HepG2 (cell line): ENCODE measurements around the gene HCFC2. TPM values are rescaled to one million over a fixed set of nuclear protein-coding genes. Genes with fewer than 3 reads are reported as not detected.

Experiments used
- AGO1 ChIP-seq: fragments of 200-400 bp; formaldehyde crosslinking; IDR thresholded peaks from 2 replicates; pipeline ENCODE4 v1.6.1; 2017; ENCODE audit warnings: mild to moderate bottlenecking, low read depth, low read length, moderate library complexity; ENCODE audit not compliant: poor library complexity, severe bottlenecking
- CBX2 ChIP-seq, 2 experiments: fragments of 200-600 bp in 1 of 2; sonication (generic); formaldehyde crosslinking in 1 of 2; IDR thresholded peaks; 2 replicates each; pipeline versions ENCODE4 v1.7.0 to v1.8.1; 2018 to 2022; ENCODE audit warnings: low read depth in 2 of 2, low read length in 1 of 2, mild to moderate bottlenecking in 1 of 2, missing genetic modification reagents in 1 of 2
- HMG20B ChIP-seq: conservative IDR thresholded peaks from 2 replicates; pipeline ENCODE4 v1.6.1; 2016; ENCODE audit warnings: missing genetic modification reagents, missing compliant biosample characterization
- MAFK ChIP-seq, 2 experiments: IDR thresholded peaks in 1 of 2; conservative IDR thresholded peaks in 1 of 2; 2 replicates each; pipeline ENCODE4 v1.6.1; 2011; ENCODE audit warnings: improper control_type of control experiment in 2 of 2, low read length in 2 of 2
- MEF2D ChIP-seq: sonication (generic); formaldehyde crosslinking; IDR thresholded peaks from 2 replicates; pipeline ENCODE4 v1.5.1; 2020; ENCODE audit warnings: mild to moderate bottlenecking, missing genetic modification reagents
- NFE2 ChIP-seq: sonication (generic); formaldehyde crosslinking; IDR thresholded peaks from 2 replicates; pipeline ENCODE4 v1.4.0; 2020; ENCODE audit warnings: missing genetic modification reagents
- NFRKB ChIP-seq: fragments of 450-650 bp; IDR thresholded peaks from 2 replicates; pipeline ENCODE4 v1.6.1; 2017
- SAFB2 ChIP-seq: sonication (generic); formaldehyde crosslinking; IDR thresholded peaks from 2 replicates; pipeline ENCODE4 v1.5.1; 2020; ENCODE audit warnings: missing genetic modification reagents, low read depth, mild to moderate bottlenecking, borderline replicate concordance
- SP1 ChIP-seq, 2 experiments: fragments of 450-650 bp in 1 of 2; sonication (generic) in 1 of 2; formaldehyde crosslinking in 1 of 2; IDR thresholded peaks; 2 replicates each; pipeline versions ENCODE4 v1.4.0 to v1.6.1; 2016 to 2020; ENCODE audit warnings: missing genetic modification reagents in 1 of 2
- TRIM24 ChIP-seq: sonication (generic); formaldehyde crosslinking; IDR thresholded peaks from 2 replicates; pipeline ENCODE4 v1.8.0; 2022; ENCODE audit warnings: mild to moderate bottlenecking, missing genetic modification reagents
- ZNF17 ChIP-seq: sonication (generic); formaldehyde crosslinking; IDR thresholded peaks from 2 replicates; pipeline ENCODE4 v1.5.0; 2020; ENCODE audit warnings: mild to moderate bottlenecking, missing genetic modification reagents
- ZNF850 ChIP-seq: sonication (generic); formaldehyde crosslinking; conservative IDR thresholded peaks from 2 replicates; pipeline ENCODE4 v1.9.0; 2021; ENCODE audit warnings: mild to moderate bottlenecking, missing genetic modification reagents
- polyA plus RNA-seq, 8 experiments: library from polyadenylated mRNA; depleted of rRNA in 3 of 8; stranded (reverse) in 7 of 8; unstranded in 1 of 8; fragments of >200 nt; fragmentation: Illumina TruSeq in 4 of 8; extraction: Trizol in 4 of 8; gene quantifications; 2 replicates each; pipeline versions ENCODE4 v1.2.1 to v1.2.3, GENCODE V29; 2011 to 2016; ENCODE audit warnings: low read depth in 4 of 8, missing spikeins in 1 of 8, mixed read lengths in 1 of 8; ENCODE audit not compliant: insufficient read depth in 1 of 8
- total RNA-seq, 5 experiments: library from RNA; depleted of rRNA; stranded (reverse); fragments of >200 nt; fragmentation: Illumina TruSeq; extraction: Trizol; gene quantifications; 2 replicates each; pipeline ENCODE4 v1.2.3, GENCODE V29; 2016; ENCODE audit warnings: low read depth in 1 of 5
- TF ChIP-seq, protein P1 (sequence below): sonication (generic); formaldehyde crosslinking; IDR thresholded peaks from 2 replicates; pipeline ENCODE4 v1.5.1; 2020; ENCODE audit warnings: mild to moderate bottlenecking, missing genetic modification reagents, borderline replicate concordance
- TF ChIP-seq, protein P2 (sequence below): sonication (generic); formaldehyde crosslinking; IDR thresholded peaks from 2 replicates; pipeline ENCODE4 v1.5.0; 2020; ENCODE audit warnings: missing genetic modification reagents
- TF ChIP-seq, protein P3 (sequence below): sonication (generic); formaldehyde crosslinking; IDR thresholded peaks from 2 replicates; pipeline ENCODE4 v1.4.0; 2020; ENCODE audit warnings: mild to moderate bottlenecking, missing genetic modification reagents
- TF ChIP-seq, protein P4 (sequence below): fragments of 450-650 bp; IDR thresholded peaks from 2 replicates; pipeline ENCODE4 v1.6.1; 2017
- TF ChIP-seq, protein P5 (sequence below): sonication (generic); formaldehyde crosslinking; IDR thresholded peaks from 2 replicates; pipeline ENCODE4 v1.4.0; 2020; ENCODE audit warnings: missing genetic modification reagents
- TF ChIP-seq, protein P6 (sequence below): sonication (generic); formaldehyde crosslinking; IDR thresholded peaks from 2 replicates; pipeline ENCODE4 v1.5.0; 2020; ENCODE audit warnings: missing genetic modification reagents

Gene HCFC2
- total and polyA plus RNA-seq, 2 of the 13 experiments (the other 11 are each of a cell fraction or from before 2014, with no cell fraction given), result 3.7 to 4.9 TPM

DNA sequence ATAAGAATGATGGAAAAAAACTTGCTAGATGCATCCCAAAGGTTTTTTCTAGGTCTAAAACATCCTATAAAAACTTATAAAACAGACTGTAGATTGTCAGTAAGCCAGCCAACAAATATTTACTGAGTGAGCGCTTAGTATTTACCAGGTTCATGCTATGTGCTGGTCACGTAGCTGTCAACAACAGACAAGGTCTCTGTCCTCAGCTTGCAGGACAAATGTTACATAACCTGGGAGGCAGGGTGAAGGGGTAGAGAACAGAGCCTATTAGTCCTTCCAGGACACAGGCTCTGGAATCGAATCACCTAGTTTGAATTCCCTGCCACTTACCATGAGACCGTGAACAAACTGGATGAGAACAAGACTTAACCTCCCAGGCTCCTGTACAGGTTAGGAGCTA is 67.3 kb downstream of the HCFC2 start (continued):
- TF ChIP-seq, protein P1, sequence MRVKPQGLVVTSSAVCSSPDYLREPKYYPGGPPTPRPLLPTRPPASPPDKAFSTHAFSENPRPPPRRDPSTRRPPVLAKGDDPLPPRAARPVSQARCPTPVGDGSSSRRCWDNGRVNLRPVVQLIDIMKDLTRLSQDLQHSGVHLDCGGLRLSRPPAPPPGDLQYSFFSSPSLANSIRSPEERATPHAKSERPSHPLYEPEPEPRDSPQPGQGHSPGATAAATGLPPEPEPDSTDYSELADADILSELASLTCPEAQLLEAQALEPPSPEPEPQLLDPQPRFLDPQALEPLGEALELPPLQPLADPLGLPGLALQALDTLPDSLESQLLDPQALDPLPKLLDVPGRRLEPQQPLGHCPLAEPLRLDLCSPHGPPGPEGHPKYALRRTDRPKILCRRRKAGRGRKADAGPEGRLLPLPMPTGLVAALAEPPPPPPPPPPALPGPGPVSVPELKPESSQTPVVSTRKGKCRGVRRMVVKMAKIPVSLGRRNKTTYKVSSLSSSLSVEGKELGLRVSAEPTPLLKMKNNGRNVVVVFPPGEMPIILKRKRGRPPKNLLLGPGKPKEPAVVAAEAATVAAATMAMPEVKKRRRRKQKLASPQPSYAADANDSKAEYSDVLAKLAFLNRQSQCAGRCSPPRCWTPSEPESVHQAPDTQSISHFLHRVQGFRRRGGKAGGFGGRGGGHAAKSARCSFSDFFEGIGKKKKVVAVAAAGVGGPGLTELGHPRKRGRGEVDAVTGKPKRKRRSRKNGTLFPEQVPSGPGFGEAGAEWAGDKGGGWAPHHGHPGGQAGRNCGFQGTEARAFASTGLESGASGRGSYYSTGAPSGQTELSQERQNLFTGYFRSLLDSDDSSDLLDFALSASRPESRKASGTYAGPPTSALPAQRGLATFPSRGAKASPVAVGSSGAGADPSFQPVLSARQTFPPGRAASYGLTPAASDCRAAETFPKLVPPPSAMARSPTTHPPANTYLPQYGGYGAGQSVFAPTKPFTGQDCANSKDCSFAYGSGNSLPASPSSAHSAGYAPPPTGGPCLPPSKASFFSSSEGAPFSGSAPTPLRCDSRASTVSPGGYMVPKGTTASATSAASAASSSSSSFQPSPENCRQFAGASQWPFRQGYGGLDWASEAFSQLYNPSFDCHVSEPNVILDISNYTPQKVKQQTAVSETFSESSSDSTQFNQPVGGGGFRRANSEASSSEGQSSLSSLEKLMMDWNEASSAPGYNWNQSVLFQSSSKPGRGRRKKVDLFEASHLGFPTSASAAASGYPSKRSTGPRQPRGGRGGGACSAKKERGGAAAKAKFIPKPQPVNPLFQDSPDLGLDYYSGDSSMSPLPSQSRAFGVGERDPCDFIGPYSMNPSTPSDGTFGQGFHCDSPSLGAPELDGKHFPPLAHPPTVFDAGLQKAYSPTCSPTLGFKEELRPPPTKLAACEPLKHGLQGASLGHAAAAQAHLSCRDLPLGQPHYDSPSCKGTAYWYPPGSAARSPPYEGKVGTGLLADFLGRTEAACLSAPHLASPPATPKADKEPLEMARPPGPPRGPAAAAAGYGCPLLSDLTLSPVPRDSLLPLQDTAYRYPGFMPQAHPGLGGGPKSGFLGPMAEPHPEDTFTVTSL (CRISPR knock-in tag), result peak; percentile 83
- TF ChIP-seq ZNF850 (CRISPR knock-in tag) (no peak), MEF2D (CRISPR knock-in tag) (peak; percentile 60; the same call in 1 of the 2 replicates), ZNF17 (CRISPR knock-in tag) (no peak), HMG20B (CRISPR knock-in tag) (no peak), CBX2 (IDR thresholded peaks at IDR 0.05; ENCODE audit: low read depth, low read length) (no peak), CBX2 (CRISPR knock-in tag; IDR thresholded peaks at IDR 0.05; ENCODE audit: low read depth) (no peak), NFRKB (no peak), NFE2 (no peak), SAFB2 (no peak), AGO1 (no peak), MAFK (conservative IDR thresholded peaks at IDR 0.05 in 1 of 2, IDR thresholded peaks at IDR 0.05 in 1 of 2; ENCODE audit: low read length in 2 of 2) (no peak), SP1 (IDR thresholded peaks at IDR 0.05) (no peak), SP1 (CRISPR knock-in tag; IDR thresholded peaks at IDR 0.05) (no peak), TRIM24 (CRISPR knock-in tag) (no peak)
- TF ChIP-seq, protein P2, sequence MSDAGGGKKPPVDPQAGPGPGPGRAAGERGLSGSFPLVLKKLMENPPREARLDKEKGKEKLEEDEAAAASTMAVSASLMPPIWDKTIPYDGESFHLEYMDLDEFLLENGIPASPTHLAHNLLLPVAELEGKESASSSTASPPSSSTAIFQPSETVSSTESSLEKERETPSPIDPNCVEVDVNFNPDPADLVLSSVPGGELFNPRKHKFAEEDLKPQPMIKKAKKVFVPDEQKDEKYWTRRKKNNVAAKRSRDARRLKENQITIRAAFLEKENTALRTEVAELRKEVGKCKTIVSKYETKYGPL (CRISPR knock-in tag), result peak; percentile 92; the same call in 1 of the 2 replicates
- TF ChIP-seq, protein P3, sequence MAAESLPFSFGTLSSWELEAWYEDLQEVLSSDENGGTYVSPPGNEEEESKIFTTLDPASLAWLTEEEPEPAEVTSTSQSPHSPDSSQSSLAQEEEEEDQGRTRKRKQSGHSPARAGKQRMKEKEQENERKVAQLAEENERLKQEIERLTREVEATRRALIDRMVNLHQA (CRISPR knock-in tag), result no peak
- TF ChIP-seq, protein P4, sequence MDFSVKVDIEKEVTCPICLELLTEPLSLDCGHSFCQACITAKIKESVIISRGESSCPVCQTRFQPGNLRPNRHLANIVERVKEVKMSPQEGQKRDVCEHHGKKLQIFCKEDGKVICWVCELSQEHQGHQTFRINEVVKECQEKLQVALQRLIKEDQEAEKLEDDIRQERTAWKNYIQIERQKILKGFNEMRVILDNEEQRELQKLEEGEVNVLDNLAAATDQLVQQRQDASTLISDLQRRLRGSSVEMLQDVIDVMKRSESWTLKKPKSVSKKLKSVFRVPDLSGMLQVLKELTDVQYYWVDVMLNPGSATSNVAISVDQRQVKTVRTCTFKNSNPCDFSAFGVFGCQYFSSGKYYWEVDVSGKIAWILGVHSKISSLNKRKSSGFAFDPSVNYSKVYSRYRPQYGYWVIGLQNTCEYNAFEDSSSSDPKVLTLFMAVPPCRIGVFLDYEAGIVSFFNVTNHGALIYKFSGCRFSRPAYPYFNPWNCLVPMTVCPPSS, result no peak
- TF ChIP-seq, protein P5, sequence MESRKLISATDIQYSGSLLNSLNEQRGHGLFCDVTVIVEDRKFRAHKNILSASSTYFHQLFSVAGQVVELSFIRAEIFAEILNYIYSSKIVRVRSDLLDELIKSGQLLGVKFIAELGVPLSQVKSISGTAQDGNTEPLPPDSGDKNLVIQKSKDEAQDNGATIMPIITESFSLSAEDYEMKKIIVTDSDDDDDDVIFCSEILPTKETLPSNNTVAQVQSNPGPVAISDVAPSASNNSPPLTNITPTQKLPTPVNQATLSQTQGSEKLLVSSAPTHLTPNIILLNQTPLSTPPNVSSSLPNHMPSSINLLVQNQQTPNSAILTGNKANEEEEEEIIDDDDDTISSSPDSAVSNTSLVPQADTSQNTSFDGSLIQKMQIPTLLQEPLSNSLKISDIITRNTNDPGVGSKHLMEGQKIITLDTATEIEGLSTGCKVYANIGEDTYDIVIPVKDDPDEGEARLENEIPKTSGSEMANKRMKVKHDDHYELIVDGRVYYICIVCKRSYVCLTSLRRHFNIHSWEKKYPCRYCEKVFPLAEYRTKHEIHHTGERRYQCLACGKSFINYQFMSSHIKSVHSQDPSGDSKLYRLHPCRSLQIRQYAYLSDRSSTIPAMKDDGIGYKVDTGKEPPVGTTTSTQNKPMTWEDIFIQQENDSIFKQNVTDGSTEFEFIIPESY (CRISPR knock-in tag), result peak; percentile 52; the same call in 1 of the 2 replicates
- TF ChIP-seq, protein P6, sequence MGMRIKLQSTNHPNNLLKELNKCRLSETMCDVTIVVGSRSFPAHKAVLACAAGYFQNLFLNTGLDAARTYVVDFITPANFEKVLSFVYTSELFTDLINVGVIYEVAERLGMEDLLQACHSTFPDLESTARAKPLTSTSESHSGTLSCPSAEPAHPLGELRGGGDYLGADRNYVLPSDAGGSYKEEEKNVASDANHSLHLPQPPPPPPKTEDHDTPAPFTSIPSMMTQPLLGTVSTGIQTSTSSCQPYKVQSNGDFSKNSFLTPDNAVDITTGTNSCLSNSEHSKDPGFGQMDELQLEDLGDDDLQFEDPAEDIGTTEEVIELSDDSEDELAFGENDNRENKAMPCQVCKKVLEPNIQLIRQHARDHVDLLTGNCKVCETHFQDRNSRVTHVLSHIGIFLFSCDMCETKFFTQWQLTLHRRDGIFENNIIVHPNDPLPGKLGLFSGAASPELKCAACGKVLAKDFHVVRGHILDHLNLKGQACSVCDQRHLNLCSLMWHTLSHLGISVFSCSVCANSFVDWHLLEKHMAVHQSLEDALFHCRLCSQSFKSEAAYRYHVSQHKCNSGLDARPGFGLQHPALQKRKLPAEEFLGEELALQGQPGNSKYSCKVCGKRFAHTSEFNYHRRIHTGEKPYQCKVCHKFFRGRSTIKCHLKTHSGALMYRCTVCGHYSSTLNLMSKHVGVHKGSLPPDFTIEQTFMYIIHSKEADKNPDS (CRISPR knock-in tag), result no peak
